SK-N-SH treated with all-trans-retinoic acid at 6 μM for 48 hours (cell line): ENCODE measurements around the gene UNC5B.

Experiments
- ARNTL ChIP-seq: fragments of 450-650 bp; formaldehyde crosslinking; IDR thresholded peaks from 2 replicates; pipeline ENCODE4 v1.5.0; 2020; ENCODE audit warnings: low read depth, mild to moderate bottlenecking, moderate library complexity, borderline replicate concordance
- OSR1 ChIP-seq: fragments of 250-450 bp; sonication (Bioruptor Pico); IDR thresholded peaks from 2 replicates; pipeline ENCODE4 v1.8.0; 2022; ENCODE audit warnings: moderate library complexity, mild to moderate bottlenecking, inconsistent platforms
- PPARA ChIP-seq: fragments of 250-450 bp; sonication (Bioruptor Pico); IDR thresholded peaks from 2 replicates; pipeline ENCODE4 v1.5.0; 2020; ENCODE audit warnings: mild to moderate bottlenecking, borderline replicate concordance
- RARB ChIP-seq: fragments of 250-450 bp; sonication (Bioruptor Pico); IDR thresholded peaks from 2 replicates; pipeline ENCODE4 v1.8.0; 2021; ENCODE audit warnings: mild to moderate bottlenecking, moderate library complexity
- TOX ChIP-seq: fragments of 250-450 bp; sonication (Bioruptor Pico); IDR thresholded peaks from 2 replicates; pipeline ENCODE4 v1.8.0; 2021; ENCODE audit warnings: mild to moderate bottlenecking, moderate library complexity, borderline replicate concordance
- ZC3H10 ChIP-seq: fragments of 250-450 bp; sonication (Bioruptor Pico); IDR thresholded peaks from 2 replicates; pipeline ENCODE4 v1.5.1; 2021; ENCODE audit warnings: mild to moderate bottlenecking, moderate library complexity
- ZFP30 ChIP-seq: fragments of 450-650 bp; formaldehyde crosslinking; IDR thresholded peaks from 2 replicates; pipeline ENCODE4 v1.5.0; 2022; ENCODE audit warnings: mild to moderate bottlenecking, moderate library complexity
- TF ChIP-seq, protein P1 (sequence below): fragments of 250-450 bp; sonication (Bioruptor Pico); IDR thresholded peaks from 2 replicates; pipeline ENCODE4 v1.8.0; 2020; ENCODE audit warnings: mild to moderate bottlenecking, moderate library complexity, borderline replicate concordance
- TF ChIP-seq, protein P2 (sequence below): fragments of 250-450 bp; sonication (Bioruptor Pico); IDR thresholded peaks from 2 replicates; pipeline ENCODE4 v1.5.1; 2021; ENCODE audit warnings: mild to moderate bottlenecking, moderate library complexity
- TF ChIP-seq, protein P3 (sequence below): fragments of 250-450 bp; sonication (Bioruptor Pico); IDR thresholded peaks from 2 replicates; pipeline ENCODE4 v1.5.0; 2020; ENCODE audit warnings: mild to moderate bottlenecking, moderate library complexity
- TF ChIP-seq, protein P4 (sequence below): fragments of 250-450 bp; sonication (Bioruptor Pico); IDR thresholded peaks from 2 replicates; pipeline ENCODE4 v1.5.1; 2020; ENCODE audit warnings: low read depth, mild to moderate bottlenecking, moderate library complexity
- TF ChIP-seq, protein P5 (sequence below): fragments of 250-450 bp; sonication (Bioruptor Pico); IDR thresholded peaks from 2 replicates; pipeline ENCODE4 v1.8.0; 2021; ENCODE audit warnings: low read depth, mild to moderate bottlenecking, moderate library complexity, borderline replicate concordance

DNA sequence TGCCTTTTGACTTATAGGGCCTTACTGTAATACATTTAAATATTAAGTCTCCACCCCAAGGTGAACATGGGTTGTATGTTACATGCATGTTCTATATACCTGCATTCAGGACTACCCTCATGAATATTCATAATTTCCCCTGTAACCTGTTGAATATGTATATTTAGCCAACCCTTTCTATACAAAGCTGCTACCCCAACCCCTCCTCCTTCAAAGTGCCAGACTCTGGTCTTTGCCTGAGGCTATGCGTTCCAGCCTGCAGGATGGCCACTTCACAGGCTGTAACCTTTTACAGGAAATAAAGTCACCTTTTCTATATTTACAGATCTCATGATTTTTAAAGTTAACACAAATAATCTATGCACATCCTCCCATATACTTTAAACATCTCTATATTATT, 10.1 kb upstream of the UNC5B start:
- TF ChIP-seq RARB (CRISPR knock-in tag) (no peak), ZC3H10 (CRISPR knock-in tag) (no peak), TOX (CRISPR knock-in tag) (no peak), ARNTL (CRISPR knock-in tag) (no peak), PPARA (no peak), ZFP30 (no peak), OSR1 (CRISPR knock-in tag) (no peak)
- TF ChIP-seq, protein P1, sequence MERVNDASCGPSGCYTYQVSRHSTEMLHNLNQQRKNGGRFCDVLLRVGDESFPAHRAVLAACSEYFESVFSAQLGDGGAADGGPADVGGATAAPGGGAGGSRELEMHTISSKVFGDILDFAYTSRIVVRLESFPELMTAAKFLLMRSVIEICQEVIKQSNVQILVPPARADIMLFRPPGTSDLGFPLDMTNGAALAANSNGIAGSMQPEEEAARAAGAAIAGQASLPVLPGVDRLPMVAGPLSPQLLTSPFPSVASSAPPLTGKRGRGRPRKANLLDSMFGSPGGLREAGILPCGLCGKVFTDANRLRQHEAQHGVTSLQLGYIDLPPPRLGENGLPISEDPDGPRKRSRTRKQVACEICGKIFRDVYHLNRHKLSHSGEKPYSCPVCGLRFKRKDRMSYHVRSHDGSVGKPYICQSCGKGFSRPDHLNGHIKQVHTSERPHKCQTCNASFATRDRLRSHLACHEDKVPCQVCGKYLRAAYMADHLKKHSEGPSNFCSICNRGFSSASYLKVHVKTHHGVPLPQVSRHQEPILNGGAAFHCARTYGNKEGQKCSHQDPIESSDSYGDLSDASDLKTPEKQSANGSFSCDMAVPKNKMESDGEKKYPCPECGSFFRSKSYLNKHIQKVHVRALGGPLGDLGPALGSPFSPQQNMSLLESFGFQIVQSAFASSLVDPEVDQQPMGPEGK (CRISPR knock-in tag), result no peak
- TF ChIP-seq, protein P2, sequence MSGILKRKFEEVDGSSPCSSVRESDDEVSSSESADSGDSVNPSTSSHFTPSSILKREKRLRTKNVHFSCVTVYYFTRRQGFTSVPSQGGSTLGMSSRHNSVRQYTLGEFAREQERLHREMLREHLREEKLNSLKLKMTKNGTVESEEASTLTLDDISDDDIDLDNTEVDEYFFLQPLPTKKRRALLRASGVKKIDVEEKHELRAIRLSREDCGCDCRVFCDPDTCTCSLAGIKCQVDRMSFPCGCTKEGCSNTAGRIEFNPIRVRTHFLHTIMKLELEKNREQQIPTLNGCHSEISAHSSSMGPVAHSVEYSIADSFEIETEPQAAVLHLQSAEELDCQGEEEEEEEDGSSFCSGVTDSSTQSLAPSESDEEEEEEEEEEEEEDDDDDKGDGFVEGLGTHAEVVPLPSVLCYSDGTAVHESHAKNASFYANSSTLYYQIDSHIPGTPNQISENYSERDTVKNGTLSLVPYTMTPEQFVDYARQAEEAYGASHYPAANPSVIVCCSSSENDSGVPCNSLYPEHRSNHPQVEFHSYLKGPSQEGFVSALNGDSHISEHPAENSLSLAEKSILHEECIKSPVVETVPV (CRISPR knock-in tag), result no peak
- TF ChIP-seq, protein P3, sequence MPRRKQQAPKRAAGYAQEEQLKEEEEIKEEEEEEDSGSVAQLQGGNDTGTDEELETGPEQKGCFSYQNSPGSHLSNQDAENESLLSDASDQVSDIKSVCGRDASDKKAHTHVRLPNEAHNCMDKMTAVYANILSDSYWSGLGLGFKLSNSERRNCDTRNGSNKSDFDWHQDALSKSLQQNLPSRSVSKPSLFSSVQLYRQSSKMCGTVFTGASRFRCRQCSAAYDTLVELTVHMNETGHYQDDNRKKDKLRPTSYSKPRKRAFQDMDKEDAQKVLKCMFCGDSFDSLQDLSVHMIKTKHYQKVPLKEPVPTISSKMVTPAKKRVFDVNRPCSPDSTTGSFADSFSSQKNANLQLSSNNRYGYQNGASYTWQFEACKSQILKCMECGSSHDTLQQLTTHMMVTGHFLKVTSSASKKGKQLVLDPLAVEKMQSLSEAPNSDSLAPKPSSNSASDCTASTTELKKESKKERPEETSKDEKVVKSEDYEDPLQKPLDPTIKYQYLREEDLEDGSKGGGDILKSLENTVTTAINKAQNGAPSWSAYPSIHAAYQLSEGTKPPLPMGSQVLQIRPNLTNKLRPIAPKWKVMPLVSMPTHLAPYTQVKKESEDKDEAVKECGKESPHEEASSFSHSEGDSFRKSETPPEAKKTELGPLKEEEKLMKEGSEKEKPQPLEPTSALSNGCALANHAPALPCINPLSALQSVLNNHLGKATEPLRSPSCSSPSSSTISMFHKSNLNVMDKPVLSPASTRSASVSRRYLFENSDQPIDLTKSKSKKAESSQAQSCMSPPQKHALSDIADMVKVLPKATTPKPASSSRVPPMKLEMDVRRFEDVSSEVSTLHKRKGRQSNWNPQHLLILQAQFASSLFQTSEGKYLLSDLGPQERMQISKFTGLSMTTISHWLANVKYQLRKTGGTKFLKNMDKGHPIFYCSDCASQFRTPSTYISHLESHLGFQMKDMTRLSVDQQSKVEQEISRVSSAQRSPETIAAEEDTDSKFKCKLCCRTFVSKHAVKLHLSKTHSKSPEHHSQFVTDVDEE (CRISPR knock-in tag), result no peak
- TF ChIP-seq, protein P4, sequence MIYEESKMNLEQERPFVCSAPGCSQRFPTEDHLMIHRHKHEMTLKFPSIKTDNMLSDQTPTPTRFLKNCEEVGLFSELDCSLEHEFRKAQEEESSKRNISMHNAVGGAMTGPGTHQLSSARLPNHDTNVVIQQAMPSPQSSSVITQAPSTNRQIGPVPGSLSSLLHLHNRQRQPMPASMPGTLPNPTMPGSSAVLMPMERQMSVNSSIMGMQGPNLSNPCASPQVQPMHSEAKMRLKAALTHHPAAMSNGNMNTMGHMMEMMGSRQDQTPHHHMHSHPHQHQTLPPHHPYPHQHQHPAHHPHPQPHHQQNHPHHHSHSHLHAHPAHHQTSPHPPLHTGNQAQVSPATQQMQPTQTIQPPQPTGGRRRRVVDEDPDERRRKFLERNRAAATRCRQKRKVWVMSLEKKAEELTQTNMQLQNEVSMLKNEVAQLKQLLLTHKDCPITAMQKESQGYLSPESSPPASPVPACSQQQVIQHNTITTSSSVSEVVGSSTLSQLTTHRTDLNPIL (CRISPR knock-in tag), result no peak
- TF ChIP-seq, protein P5, sequence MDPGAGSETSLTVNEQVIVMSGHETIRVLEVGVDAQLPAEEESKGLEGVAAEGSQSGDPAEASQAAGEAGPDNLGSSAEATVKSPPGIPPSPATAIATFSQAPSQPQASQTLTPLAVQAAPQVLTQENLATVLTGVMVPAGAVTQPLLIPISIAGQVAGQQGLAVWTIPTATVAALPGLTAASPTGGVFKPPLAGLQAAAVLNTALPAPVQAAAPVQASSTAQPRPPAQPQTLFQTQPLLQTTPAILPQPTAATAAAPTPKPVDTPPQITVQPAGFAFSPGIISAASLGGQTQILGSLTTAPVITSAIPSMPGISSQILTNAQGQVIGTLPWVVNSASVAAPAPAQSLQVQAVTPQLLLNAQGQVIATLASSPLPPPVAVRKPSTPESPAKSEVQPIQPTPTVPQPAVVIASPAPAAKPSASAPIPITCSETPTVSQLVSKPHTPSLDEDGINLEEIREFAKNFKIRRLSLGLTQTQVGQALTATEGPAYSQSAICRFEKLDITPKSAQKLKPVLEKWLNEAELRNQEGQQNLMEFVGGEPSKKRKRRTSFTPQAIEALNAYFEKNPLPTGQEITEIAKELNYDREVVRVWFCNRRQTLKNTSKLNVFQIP (CRISPR knock-in tag), result no peak
